Measurements from ENCODE around the gene CCL23.

CCL23 gene

GRCh38 chr17:35965272-35965671 is 52.5 kb downstream of the CCL23 start:
- DNase-seq: no peak

- no peak for DNase-seq
These were observed 54.1 kb downstream of the CCL23 start for GRCh38 chr17:35963663-35964062.

Data from NCI-H1417 (cell line).